ENCODE data around the gene GSTK1.
"Not testable (repeated sequence)": the region's sequence is repeated elsewhere in the genome, so short reads cannot be mapped to it uniquely, and the experiment has no call there.

Gene GSTK1

DNA sequence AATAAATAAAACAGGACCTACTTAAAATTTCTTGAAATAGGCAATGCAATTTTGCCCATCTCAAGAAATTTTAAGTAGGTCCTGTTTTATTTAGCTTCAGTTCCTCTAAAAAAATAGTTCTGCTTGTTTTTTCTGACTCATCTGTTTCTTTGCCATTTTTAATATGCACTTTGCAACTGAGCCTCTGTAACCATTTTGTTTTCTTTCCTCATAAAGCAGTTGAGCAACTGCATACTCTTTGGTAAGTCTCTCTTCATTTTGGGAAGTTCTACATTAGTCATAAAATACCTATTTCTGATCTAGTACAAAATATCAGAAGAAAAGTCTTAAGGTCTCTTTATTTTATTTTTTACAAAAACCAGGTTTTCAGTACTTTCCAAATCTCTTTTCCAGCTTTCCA is 23.4 kb upstream of the GSTK1 start:
- no peak for DNase-seq

DNA sequence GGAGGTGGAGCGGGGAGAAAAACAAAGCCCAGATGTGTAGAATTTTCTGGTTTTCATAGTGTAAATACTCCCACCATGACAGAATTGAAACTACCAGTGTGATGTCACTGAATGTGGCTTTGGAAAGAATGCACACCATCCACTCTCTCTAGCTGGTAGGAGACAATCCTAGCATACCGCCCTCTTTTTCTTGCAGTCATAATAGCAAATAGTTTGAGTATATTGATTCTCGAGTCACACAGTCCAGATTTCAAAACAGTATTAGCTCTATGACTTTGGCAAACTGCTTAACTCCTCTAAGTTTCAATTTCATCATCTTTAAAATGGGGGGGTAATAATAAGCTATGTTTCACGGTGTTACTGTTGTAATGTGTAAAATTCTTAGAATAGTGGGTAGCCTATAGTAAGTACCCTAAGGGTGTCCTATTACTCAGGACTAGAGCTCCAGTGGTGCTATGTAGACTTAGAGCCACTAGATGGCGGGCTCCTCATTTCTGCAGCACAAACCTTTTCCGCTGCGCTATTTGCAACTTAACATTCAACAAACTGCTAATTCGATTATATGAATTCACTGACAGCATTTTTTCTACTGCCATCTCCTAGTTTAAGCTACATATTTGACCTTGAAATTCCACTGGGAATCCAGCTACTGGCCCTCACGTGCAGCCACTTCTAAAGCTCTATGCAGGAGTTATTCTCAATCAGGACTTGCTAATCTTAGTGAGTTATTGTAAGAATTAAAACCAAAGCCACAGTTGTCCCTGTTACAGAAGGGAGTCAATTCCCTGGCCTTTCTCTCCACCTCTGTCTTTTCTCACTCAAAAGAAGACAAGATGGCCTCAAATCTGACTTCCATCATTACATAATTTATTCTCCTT is 22.7 kb upstream of the GSTK1 start:
- DNase-seq, result peak; percentile 66

- no peak for DNase-seq
These were observed 20.9 kb upstream of the GSTK1 start for GRCh38 chr7:143242306-143242705.

DNA sequence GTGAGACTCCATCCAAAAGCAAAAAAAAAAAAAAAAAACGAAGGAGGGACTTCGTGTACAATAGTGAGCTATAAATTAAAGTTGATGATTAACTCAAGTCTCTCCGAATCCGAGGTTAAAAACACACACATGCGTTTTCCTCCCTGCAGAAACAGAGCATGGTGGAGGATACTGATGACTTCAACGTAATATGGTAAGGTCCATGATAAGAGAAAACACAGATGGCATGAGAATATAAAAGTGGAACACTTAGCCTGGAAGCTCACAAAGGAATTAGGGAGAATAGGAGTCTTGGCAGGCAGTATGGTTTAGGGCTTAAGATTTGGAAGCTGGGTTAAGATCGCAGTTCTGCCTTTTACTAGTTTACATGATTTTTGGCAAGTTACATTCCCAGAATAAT is 20.1 kb upstream of the GSTK1 start:
- DNase-seq, result no peak

DNA sequence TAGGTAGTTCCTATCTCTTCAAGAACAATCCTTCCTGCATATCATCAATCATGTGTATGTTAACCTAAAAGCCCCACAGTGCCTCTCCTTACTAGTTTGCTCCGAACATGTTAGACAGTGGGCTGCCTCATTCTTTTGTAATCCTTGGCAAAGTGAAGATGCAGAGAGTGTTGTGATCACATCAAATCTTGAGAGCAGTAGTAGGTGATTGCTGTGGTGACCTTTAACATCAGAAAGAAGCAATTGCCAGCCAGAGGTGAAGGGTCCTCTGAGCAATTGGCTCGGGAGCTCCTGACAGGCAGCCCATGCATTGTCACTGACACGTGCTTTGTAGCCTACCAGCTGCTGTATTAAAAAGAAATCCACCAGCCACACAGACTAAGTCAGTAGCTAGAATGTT is 19.6 kb upstream of the GSTK1 start:
- DNase-seq, result no peak

DNA sequence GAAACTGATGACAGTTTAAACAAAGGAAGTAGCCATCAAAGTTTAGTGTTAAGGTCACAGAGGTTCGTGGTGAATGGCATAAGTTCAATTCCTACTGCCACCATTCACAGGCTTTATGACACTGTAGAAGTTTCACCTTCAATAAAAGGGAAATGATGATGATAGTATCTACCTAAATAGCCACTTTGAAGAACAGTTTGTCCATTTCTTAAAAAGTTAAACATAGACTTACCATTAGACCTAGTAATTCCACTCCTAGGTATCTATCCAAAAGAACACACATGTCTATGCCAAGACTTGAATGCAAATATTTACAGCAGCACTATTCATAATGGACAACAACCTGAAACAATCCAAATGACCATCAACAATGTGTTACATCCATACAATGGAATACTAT is 18.9 kb upstream of the GSTK1 start:
- DNase-seq, result no peak

DNA sequence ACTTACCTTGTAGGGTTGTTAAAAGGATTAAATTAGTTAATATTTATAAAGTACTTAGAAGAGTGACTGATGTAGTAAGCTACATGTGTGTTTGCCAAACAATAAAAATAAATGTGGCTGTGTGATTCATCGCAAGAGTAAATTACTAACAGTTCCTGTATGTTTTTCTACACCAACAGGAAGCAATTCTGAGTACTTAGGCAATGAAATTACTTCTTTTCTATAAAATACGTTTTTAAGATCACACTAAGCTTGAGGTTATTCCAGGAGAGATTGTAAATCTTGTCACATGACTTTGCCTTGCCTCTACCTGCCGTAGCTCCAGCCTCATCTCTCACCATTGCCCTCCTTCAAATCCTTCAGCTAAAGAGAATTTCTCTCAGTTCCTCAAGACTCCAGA is 18.1 kb upstream of the GSTK1 start:
- DNase-seq, result peak; percentile 34

- DNase-seq, result no peak
These were observed 15.9 kb upstream of the GSTK1 start for GRCh38 chr7:143247372-143247771.

DNA sequence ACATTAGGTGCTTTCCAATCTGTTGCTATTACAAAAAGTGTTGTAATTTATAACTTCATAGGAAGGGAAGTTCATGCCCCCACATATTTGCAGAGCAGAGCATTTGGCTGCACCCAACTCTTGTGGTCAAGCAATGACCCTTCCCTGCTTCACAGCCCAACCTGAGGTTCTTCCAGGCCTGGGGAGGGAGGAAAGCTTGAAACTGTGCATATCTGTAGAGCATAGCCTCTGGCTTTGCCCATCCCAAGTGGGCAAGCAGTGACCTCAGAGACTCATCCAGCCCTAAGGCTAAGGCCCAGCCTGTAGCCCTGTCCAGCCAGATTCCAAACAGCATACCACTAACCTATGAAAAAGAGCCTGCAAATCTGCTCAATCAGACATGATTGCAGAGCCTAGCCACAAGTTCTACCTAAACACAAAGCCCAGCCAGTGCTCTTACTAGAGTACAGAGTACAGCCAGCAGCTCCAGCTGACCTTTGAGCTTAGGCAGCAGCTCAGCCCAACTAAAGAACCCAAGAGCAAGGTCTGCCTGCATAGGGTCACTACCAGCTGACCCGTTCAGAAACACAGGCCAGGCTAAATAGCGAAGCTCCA is 14.4 kb upstream of the GSTK1 start:
- no peak for DNase-seq

DNA sequence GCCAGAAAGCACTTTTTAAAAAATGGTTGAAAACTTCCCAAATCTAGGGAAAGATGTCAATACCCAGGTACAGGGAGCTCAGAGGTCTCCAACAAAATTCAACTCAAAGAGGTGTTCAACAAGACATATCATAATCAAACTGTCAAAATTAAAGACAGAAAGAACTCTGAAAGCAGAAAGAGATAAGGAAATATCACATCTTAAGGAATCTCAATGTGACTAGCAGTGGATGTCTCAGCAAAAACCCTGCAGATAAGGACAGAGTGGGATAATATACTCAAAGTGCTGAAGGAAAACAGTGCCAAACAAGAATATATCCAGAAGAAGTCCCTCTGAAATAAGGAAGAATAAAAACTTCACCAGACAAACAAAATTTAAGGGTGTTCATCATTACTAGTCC is 13.0 kb upstream of the GSTK1 start:
- no peak for DNase-seq

DNA sequence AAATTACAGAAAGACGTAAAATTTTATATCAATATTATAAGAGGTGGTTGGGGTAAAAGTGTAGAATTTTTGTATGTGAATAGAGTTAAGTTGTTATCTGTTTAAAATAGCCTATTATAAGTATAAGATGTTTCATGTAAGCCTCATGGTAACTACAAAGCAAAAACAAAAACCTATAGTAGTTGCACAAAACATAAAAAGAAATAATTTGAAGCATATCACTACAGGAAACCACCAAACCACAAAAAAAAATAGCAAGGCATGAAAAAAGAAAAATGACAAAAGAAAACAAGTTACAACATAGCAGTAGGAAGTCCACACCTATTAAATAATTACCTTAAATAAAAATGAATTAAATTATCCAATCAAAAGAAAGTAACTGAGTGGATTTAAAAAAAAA is 12.4 kb upstream of the GSTK1 start:
- no peak for DNase-seq

- no peak for DNase-seq
These were observed 11.2 kb upstream of the GSTK1 start for GRCh38 chr7:143252006-143252405.

DNA sequence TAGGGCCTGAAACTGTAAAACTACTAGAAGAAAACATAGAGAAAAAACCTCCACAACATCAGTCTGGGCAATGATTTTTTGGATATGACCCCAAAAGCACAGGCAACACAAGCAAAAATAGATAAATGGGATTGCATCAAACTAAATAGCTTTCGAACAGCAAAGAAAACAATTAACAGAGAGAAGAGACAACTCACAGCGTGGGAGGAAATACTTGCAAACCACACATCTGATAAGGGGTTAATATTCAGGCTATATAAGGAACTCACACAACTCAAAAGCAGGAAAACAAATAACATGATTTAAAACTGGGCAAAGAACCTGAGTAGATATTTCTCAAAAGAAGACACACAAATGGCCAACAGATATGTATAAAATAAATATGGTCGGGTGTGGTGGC is 7.7 kb upstream of the GSTK1 start:
- no peak for DNase-seq

DNA sequence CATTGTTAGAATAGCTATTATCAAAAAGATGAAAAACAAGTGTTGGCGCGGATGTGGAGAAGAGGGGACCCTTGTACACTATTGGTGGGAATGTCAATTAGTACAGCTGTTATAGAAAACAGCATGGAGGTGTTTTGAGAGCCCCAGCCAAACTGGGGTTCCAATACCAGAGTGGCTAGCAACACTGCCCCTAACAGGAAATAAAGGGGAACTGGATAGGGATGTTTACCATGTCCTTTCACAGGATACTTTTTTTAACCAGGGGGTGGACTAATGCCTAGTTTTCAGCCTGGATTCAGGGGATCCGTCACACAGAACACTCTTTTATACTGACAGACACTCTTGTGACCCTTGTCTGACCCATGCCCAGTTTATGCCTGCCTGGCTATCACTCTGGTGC is 6.9 kb upstream of the GSTK1 start:
- no peak for DNase-seq

GRCh38 chr7:143256932-143257331 is 6.3 kb upstream of the GSTK1 start:
- DNase-seq, result no peak

GRCh38 chr7:143257501-143257900 is 5.7 kb upstream of the GSTK1 start:
- DNase-seq, result no peak

GRCh38 chr7:143258831-143259230 is 4.4 kb upstream of the GSTK1 start:
- no peak for DNase-seq

DNA sequence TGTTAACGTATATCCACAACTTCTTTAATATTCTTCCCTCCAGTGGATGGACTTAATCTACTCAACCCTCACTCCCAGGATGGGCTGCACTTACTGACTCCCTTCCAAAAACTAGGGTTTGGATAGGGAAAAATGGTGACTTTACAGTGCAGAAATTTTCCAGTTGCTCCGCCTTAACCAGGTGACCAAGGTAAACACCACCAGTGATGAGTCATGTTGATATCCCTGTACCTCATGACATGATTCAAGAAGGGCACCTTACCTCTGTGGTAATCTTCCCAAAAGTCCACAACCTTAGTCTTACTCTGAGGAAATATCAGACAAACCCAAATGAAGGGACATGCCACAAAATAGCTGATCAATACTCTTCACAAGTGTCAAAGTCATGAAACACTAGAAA is 3.5 kb upstream of the GSTK1 start:
- DNase-seq, result no peak

DNA sequence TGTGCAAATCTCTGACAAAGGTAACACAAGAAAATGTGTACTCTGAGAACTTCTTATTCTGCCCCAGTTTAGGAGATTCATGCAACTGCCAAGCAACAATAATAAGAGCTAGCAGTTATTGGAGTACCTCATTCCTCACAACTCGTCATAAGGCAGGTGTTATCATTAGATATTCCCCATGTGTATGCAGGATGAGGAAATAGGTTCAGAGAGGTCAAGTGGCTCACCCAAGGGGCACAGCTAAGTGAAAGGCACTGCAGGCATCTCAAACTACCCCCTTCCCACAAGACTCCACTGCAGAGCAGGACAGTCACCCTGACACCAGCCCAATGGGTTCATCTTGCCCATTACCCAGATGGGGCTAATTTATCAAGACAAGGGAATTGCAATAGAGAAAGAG is 1.3 kb upstream of the GSTK1 start:
- no peak for DNase-seq

DNA sequence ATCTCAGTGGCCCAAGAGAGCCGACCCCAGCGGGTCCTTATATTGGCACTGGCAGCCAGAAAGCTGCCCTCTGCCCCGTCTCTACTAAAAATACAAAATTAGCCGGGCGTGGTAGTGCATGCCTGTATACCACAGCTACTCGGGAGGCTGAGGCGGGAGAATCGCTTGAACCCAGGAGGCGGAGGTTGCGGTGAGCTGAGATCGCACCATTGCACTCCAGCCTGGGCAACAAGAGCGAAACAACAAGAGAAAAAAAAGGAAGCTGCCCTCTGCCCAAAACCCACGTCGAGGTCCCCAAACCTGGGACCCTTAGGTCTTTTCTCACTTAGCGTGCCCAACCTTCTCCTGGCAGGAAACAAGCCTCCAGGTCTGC is 941 bp downstream of the GSTK1 start:
- DNase-seq, result not testable (repeated sequence)

DNA sequence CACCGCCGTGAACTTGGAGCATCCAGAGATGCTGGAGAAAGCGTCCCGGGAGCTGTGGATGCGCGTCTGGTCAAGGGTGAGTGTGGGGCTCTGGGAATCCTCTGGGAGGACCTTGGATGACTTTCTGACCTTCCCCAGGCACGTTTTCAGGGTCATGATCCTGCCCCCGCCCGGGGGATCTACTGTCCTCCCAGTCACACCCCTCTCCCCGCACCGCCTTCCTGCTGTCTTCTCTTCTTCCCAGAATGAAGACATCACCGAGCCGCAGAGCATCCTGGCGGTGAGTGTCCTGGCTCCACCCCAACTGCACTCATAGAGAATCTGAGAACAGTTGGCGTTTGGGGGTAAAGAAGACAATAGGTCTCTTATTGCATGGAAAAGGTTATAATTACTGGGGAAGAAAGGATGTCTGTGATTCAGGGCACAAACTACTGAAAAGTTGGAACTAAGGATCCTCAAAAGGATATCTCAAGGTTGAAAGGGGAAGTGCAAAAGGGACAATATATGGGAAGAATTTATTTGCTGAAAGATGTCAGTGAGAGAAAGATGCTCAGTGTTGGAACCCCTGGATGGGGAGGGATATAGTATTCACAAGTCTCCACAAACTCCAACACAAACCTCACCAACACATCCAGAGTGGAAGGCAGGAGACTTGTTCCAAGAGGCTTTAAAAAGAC is 1.9 kb downstream of the GSTK1 start:
- no peak for DNase-seq

DNA sequence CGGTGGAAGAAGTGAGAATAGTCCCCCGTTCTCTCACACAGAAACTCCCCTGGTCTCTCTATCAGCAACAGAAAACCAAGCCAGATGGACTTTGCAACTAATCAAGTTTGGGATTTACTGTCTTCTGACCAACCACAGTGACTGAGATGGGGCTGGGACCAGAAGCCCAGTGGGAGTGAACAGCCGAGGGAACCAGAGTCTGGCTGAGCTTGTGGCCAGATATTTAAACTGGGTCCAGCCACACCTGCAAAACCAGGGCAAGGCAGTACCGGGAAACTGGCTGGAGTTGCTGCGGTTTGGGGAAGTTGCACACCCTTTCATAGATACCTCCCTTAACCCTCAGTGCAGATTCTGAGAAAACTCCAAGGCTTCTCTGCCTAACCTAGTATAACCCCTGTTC is 6.0 kb downstream of the GSTK1 start:
- DNase-seq, result no peak

- no peak for DNase-seq
These were observed 8.0 kb downstream of the GSTK1 start for GRCh38 chr7:143271240-143271639.

GRCh38 chr7:143272871-143273270 is 9.6 kb downstream of the GSTK1 start:
- no peak for DNase-seq

Data from DMS153 (cell line).